SK-N-SH (cell line): ENCODE data around the gene ATP2A1. TPM values are rescaled to one million over a fixed set of nuclear protein-coding genes. Genes with fewer than 3 reads are reported as not detected.

Experiments
- CTCF ChIA-PET: fragments of 300-600, 350-600 bp; formaldehyde crosslinking; extraction: SDS; loops from one replicate; lab custom pipeline; 2021; lab: Yijun Ruan, JAX
- POLR2A ChIA-PET: fragments of 350-600 bp; sonication (Branson Sonifier 250); formaldehyde crosslinking; extraction: SDS; loops from one replicate; lab custom pipeline; 2020; ENCODE audit warnings: antibody characterized with exemption, inconsistent platforms; lab: Yijun Ruan, JAX
- DNase-seq: peaks from one replicate; pipeline ENCODE4 v3.0.0; 2012
- H2AFZ ChIP-seq: fragments of 200-600 bp; sonication (generic); 2 replicates; pipeline ENCODE4 v1.8.1; 2016; ENCODE audit warnings: antibody characterized with exemption, mild to moderate bottlenecking, low read depth
- H3F3A ChIP-seq: fragments of 200-600 bp; sonication (generic); replicated peaks from 2 replicates; pipeline ENCODE3; 2016; ENCODE audit warnings: antibody characterized with exemption, mild to moderate bottlenecking; ENCODE audit not compliant: insufficient read depth
- H3K27ac ChIP-seq, 2 experiments: fragments of 200-500 bp in 1 of 2; fragments of 200-600 bp in 1 of 2; sonication (Bioruptor generic) in 1 of 2; sonication (generic), shearing (Covaris generic) in 1 of 2; 2 replicates each; pipeline versions ENCODE4 v1.5.1 to v1.6.1; 2014 to 2016; ENCODE audit warnings: low read depth in 2 of 2, inconsistent platforms in 1 of 2, low read length in 1 of 2, mild to moderate bottlenecking in 1 of 2, mixed read lengths in 1 of 2
- H3K27me3 ChIP-seq: fragments of 200-600 bp; sonication (generic), shearing (Covaris generic); 2 replicates; pipeline ENCODE4 v1.6.1; 2016; ENCODE audit warnings: mixed run types; ENCODE audit not compliant: insufficient read depth
- H3K36me3 ChIP-seq, 2 experiments: fragments of 200-500 bp in 1 of 2; fragments of 200-600 bp in 1 of 2; sonication (Bioruptor generic) in 1 of 2; sonication (generic) in 1 of 2; replicated peaks in 1 of 2; 2 replicates each; pipeline versions ENCODE3 to v1.5.1; 2014 to 2016; ENCODE audit warnings: low read length in 1 of 2, mild to moderate bottlenecking in 1 of 2; ENCODE audit not compliant: insufficient read depth in 2 of 2, control insufficient read depth in 1 of 2
- H3K4me1 ChIP-seq, 2 experiments: fragments of 200-500 bp in 1 of 2; fragments of 200-600 bp in 1 of 2; sonication (Bioruptor generic) in 1 of 2; sonication (generic), shearing (Covaris generic) in 1 of 2; 2 replicates each; pipeline versions ENCODE4 v1.5.1 to v1.6.1; 2014 to 2016; ENCODE audit warnings: low read depth in 1 of 2, low read length in 1 of 2, mixed run types in 1 of 2; ENCODE audit not compliant: insufficient read depth in 2 of 2, control insufficient read depth in 1 of 2
- H3K4me2 ChIP-seq: fragments of 200-600 bp; sonication (generic), shearing (Covaris generic); 2 replicates; pipeline ENCODE4 v1.6.1; 2017; ENCODE audit warnings: mixed run types
- H3K4me3 ChIP-seq, 2 experiments: fragments of 200-500 bp in 1 of 2; fragments of 200-600 bp in 1 of 2; sonication (Bioruptor generic) in 1 of 2; sonication (generic), shearing (Covaris generic) in 1 of 2; 2 replicates each; pipeline versions ENCODE4 v1.5.1 to v1.8.1; 2014 to 2016; ENCODE audit warnings: low read depth in 2 of 2, inconsistent platforms in 1 of 2, low read length in 1 of 2, mild to moderate bottlenecking in 1 of 2, mixed read lengths in 1 of 2, moderate library complexity in 1 of 2
- H3K79me2 ChIP-seq: fragments of 200-600 bp; sonication (generic); 2 replicates; pipeline ENCODE4 v1.8.1; 2017; ENCODE audit warnings: mild to moderate bottlenecking; ENCODE audit not compliant: insufficient read depth
- H3K9ac ChIP-seq: fragments of 200-600 bp; sonication (generic); 2 replicates; pipeline ENCODE4 v1.6.1; 2017; ENCODE audit warnings: mixed run types
- H3K9me2 ChIP-seq: fragments of 200-600 bp; sonication (generic); 2 replicates; pipeline ENCODE4 v1.6.1; 2017; ENCODE audit warnings: mixed run types
- H3K9me3 ChIP-seq: fragments of 200-600 bp; sonication (generic); 2 replicates; pipeline ENCODE4 v1.6.1; 2017; ENCODE audit warnings: mixed run types, mild to moderate bottlenecking, moderate library complexity
- H4K20me1 ChIP-seq: fragments of 200-600 bp; sonication (generic); 2 replicates; pipeline ENCODE4 v1.6.1; 2017; ENCODE audit warnings: mild to moderate bottlenecking, mixed run types; ENCODE audit not compliant: insufficient read depth
- CTCF ChIP-seq: fragments of 200-600 bp; sonication (generic); IDR thresholded peaks from 2 replicates; pipeline ENCODE4 v1.6.1; 2017; ENCODE audit warnings: antibody characterized with exemption, mild to moderate bottlenecking, moderate library complexity
- EZH2phosphoT487 ChIP-seq: fragments of 200-600 bp; sonication (generic); IDR thresholded peaks from 2 replicates; pipeline ENCODE4 v1.6.1; 2017; ENCODE audit warnings: low read depth, mixed run types, mild to moderate bottlenecking, antibody characterized with exemption, moderate library complexity, borderline replicate concordance
- FOSL2 ChIP-seq: IDR thresholded peaks from 2 replicates; pipeline ENCODE4 v1.4.0; 2012; ENCODE audit warnings: low read depth, mild to moderate bottlenecking, moderate library complexity, borderline replicate concordance
- FOXM1 ChIP-seq: IDR thresholded peaks from 2 replicates; pipeline ENCODE4 v1.4.0; 2012; ENCODE audit warnings: low read depth, mild to moderate bottlenecking
- GABPA ChIP-seq: IDR thresholded peaks from 2 replicates; pipeline ENCODE4 v1.4.0; 2012; ENCODE audit warnings: low read depth, mild to moderate bottlenecking
- IRF3 ChIP-seq: fragments of 150-350 bp; IDR thresholded peaks from 2 replicates; pipeline ENCODE4 v1.6.1; 2016; ENCODE audit warnings: mild to moderate bottlenecking, low read depth, low read length
- JUND ChIP-seq: IDR thresholded peaks from 2 replicates; pipeline ENCODE4 v1.4.0; 2012
- MEF2A ChIP-seq: IDR thresholded peaks from 2 replicates; pipeline ENCODE4 v1.4.0; 2012; ENCODE audit warnings: low read depth, borderline replicate concordance
- MXI1 ChIP-seq: IDR thresholded peaks from 2 replicates; pipeline ENCODE4 v1.6.1; 2012; ENCODE audit warnings: mild to moderate bottlenecking, low read depth, low read length, improper control_type of control experiment
- NFIC ChIP-seq: IDR thresholded peaks from 2 replicates; pipeline ENCODE4 v1.4.0; 2012; ENCODE audit warnings: borderline replicate concordance
- PBX3 ChIP-seq: IDR thresholded peaks from 2 replicates; pipeline ENCODE4; 2012
- POLR2AphosphoS5 ChIP-seq: IDR thresholded peaks from 2 replicates; pipeline ENCODE4 v1.6.1; 2012; ENCODE audit warnings: low read depth, low read length
- RAD21 ChIP-seq: IDR thresholded peaks from 2 replicates; pipeline ENCODE4 v1.6.1; 2012; ENCODE audit warnings: mild to moderate bottlenecking, low read length
- RCOR1 ChIP-seq: fragments of 150-350 bp; IDR thresholded peaks from 2 replicates; pipeline ENCODE4 v1.6.1; 2017; ENCODE audit warnings: antibody characterized with exemption, low read length
- REST ChIP-seq: IDR thresholded peaks from 2 replicates; pipeline ENCODE4 v1.6.1; 2012; ENCODE audit warnings: mild to moderate bottlenecking, low read depth, low read length, moderate library complexity
- RFX5 ChIP-seq: IDR thresholded peaks from 2 replicates; pipeline ENCODE4 v1.6.1; 2012; ENCODE audit warnings: mild to moderate bottlenecking, improper control_type of control experiment, low read length
- RXRA ChIP-seq: IDR thresholded peaks from 2 replicates; pipeline ENCODE4 v1.4.0; 2012; ENCODE audit warnings: low read depth, mild to moderate bottlenecking, borderline replicate concordance
- SMC3 ChIP-seq: IDR thresholded peaks from 2 replicates; pipeline ENCODE4 v1.6.1; 2012; ENCODE audit warnings: low read depth, low read length, improper control_type of control experiment
- TAF1 ChIP-seq: IDR thresholded peaks from 2 replicates; pipeline ENCODE4 v1.6.1; 2012; ENCODE audit warnings: low read depth, mild to moderate bottlenecking, low read length, moderate library complexity, borderline replicate concordance
- USF1 ChIP-seq: IDR thresholded peaks from 2 replicates; pipeline ENCODE4 v1.4.0; 2012; ENCODE audit warnings: low read depth, borderline replicate concordance
- ZBTB33 ChIP-seq: IDR thresholded peaks from 2 replicates; pipeline ENCODE4 v1.4.0; 2012; ENCODE audit warnings: low read depth, borderline replicate concordance
- WGBS: methylation state at CpG from one replicate; pipeline ENCODE4 v1.1.6; 2017; ENCODE audit warnings: low lambda C conversion rate; 5-methylcytosine and 5-hydroxymethylcytosine counted together
- polyA plus RNA-seq, 3 experiments: library from polyadenylated mRNA; depleted of rRNA; stranded (reverse); fragments of >200 nt; gene quantifications; 2 replicates each; pipeline ENCODE4 v1.2.3, GENCODE V29; 2012

The ATP2A1 gene
- polyA plus RNA-seq, 1 of the 3 experiments (the other 2 are of a cell fraction), result 3.0 TPM

GRCh38 chr16:28910086-28911031 is 32.1 kb downstream of the ATP2A1 start:
- Histone ChIP-seq H3F3A (peaks cover 1% of the 10 kb centered on the region), H3K4me2 (no peak overlapping the region), H3K9me3 (no peaks in the 10 kb centered on the region), H4K20me1 (no peaks in the 10 kb centered on the region), H3K4me1 (no peaks in the 10 kb centered on the region), H3K79me2 (no peaks in the 10 kb centered on the region), H3K9ac (no peak overlapping the region), H2AFZ (no peak overlapping the region), H3K4me3 (no peak overlapping the region), H3K9me2 (no peaks in the 10 kb centered on the region), H3K27me3 (no peaks in the 10 kb centered on the region), H3K36me3 (peaks cover 6 to 8% of the 10 kb centered on the region in 2 experiments), H3K27ac (no peak overlapping the region)
- no peak for DNase-seq
- POLR2A ChIA-PET, result no interaction called here
- WGBS, result 82% methylated on average over 18 of the region's 19 CpGs
- CTCF ChIA-PET, result interaction anchor here (1.4 kb wide), 1 partner anchor 35 kb away, joined by 4 read pairs; no protein-coding TSS in a partner anchor
- no peak for TF ChIP-seq TAF1
- TF ChIP-seq SMC3, result no peak
- no peak for TF ChIP-seq RFX5
- no peak for TF ChIP-seq CTCF
- no peak for TF ChIP-seq EZH2phosphoT487
- no peak for TF ChIP-seq REST
- no peak for TF ChIP-seq FOXM1
- TF ChIP-seq PBX3, result peak; percentile 70
- TF ChIP-seq POLR2AphosphoS5, result no peak
- no peak for TF ChIP-seq RCOR1
- no peak for TF ChIP-seq RAD21
- no peak for TF ChIP-seq MEF2A
- TF ChIP-seq RXRA, result no peak; the same call in 1 of the 2 replicates
- peak; percentile 46; the same call in 1 of the 2 replicates for TF ChIP-seq FOSL2
- no peak for TF ChIP-seq IRF3
- TF ChIP-seq NFIC, result no peak
- TF ChIP-seq JUND, result peak; percentile 34; the same call in 1 of the 2 replicates
- TF ChIP-seq USF1, result no peak
- no peak for TF ChIP-seq GABPA
- no peak for TF ChIP-seq ZBTB33
- no peak for TF ChIP-seq MXI1
